Endothelial cell of umbilical vein (primary cell): Measurements from ENCODE around the gene RAB39A.

Experiments used
- EZH2 ChIP-seq: IDR thresholded peaks from 2 replicates; pipeline ENCODE4 v1.6.1; 2012; ENCODE audit warnings: borderline replicate concordance, low read depth, mild to moderate bottlenecking, moderate library complexity, low read length, inconsistent platforms; ENCODE audit not compliant: severe bottlenecking
- FOS ChIP-seq: IDR thresholded peaks from 2 replicates; pipeline ENCODE4 v1.6.1; 2011; ENCODE audit warnings: mild to moderate bottlenecking, low read length, moderate library complexity, borderline replicate concordance; ENCODE audit not compliant: insufficient read depth
- GATA2 ChIP-seq: IDR thresholded peaks from 2 replicates; pipeline ENCODE4 v1.7.0; 2011; ENCODE audit warnings: low read depth, mild to moderate bottlenecking, moderate library complexity, mixed read lengths, low read length; ENCODE audit not compliant: insufficient read length, insufficient read depth
- JUN ChIP-seq: IDR thresholded peaks from 2 replicates; pipeline ENCODE4 v1.6.1; 2011; ENCODE audit warnings: borderline replicate concordance, low read depth; ENCODE audit not compliant: insufficient read length, insufficient read depth
- MYC ChIP-seq: IDR thresholded peaks from one replicate; pipeline ENCODE4 v1.6.1; 2011; ENCODE audit warnings: mild to moderate bottlenecking, low read depth, low read length
- POLR2A ChIP-seq: IDR thresholded peaks from 2 replicates; pipeline ENCODE4 v1.6.1; 2012; ENCODE audit warnings: low read depth, mild to moderate bottlenecking, control low read depth, low read length
- POLR2AphosphoS5 ChIP-seq: IDR thresholded peaks from 2 replicates; pipeline ENCODE4 v1.6.1; 2012; ENCODE audit warnings: low read depth, mild to moderate bottlenecking, control low read depth, low read length, moderate library complexity; ENCODE audit not compliant: insufficient read depth
- TF ChIP-seq, protein P1 (sequence below), 2 donors: IDR thresholded peaks; 1 replicate in 1 of 2; 2 replicates in 1 of 2; pipeline ENCODE4 v1.5.1; 2011; ENCODE audit warnings: low read length in 2 of 2, mild to moderate bottlenecking in 2 of 2, moderate library complexity in 2 of 2, control low read depth in 1 of 2, inconsistent platforms in 1 of 2, low read depth in 1 of 2; ENCODE audit not compliant: insufficient read depth in 1 of 2; ENCODE audit errors: extremely low read depth in 1 of 2
- TF ChIP-seq, protein P2 (sequence below): IDR thresholded peaks from 2 replicates; pipeline ENCODE4 v1.6.1; 2011; ENCODE audit not compliant: insufficient read depth, insufficient read length

DNA sequence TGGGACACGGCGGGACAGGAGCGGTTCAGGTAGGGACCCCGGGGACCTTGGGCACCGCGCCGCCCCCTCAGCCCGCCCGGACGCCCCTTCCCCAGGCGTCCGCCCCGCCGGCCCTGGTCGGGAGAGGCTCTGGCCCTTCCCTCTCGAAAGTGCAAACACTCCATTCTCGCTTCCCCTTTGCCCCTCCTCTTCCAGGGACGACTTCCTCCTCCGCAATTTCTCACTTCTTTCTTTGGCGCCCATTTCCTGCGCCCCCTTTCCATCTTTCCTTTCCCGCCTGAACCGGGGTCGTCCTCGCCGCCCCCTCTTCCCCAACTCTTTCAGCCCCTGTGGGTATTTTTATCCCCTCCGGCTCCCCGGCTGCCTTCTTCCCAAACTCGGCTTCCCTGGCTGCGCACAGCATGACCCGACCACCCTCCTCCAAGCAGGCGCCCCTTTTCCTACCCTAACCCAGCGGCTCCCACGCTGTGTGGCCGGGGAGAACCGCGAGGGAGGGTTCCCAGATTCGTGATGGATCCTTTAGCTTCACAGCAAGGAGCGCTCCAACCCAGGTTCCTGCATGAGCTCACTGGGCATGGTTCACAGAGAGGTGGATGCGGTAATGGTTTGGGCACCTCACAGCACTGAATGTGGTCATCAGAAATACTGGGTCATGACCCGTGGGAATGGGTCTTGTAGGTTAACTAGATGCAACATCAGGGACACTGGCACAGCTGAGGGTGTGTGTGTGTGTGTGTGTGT lies 689 bp downstream of the RAB39A start:
- TF ChIP-seq, protein P1, sequence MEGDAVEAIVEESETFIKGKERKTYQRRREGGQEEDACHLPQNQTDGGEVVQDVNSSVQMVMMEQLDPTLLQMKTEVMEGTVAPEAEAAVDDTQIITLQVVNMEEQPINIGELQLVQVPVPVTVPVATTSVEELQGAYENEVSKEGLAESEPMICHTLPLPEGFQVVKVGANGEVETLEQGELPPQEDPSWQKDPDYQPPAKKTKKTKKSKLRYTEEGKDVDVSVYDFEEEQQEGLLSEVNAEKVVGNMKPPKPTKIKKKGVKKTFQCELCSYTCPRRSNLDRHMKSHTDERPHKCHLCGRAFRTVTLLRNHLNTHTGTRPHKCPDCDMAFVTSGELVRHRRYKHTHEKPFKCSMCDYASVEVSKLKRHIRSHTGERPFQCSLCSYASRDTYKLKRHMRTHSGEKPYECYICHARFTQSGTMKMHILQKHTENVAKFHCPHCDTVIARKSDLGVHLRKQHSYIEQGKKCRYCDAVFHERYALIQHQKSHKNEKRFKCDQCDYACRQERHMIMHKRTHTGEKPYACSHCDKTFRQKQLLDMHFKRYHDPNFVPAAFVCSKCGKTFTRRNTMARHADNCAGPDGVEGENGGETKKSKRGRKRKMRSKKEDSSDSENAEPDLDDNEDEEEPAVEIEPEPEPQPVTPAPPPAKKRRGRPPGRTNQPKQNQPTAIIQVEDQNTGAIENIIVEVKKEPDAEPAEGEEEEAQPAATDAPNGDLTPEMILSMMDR (IDR thresholded peaks at IDR 0.05; ENCODE audit: extremely low read depth in 1 of 2, insufficient read depth in 1 of 2, low read depth in 1 of 2, low read length in 2 of 2), result no peak
- TF ChIP-seq POLR2A (no peak), FOS (no peak), EZH2 (no peak), POLR2AphosphoS5 (no peak), MYC (no peak), JUN (no peak), GATA2 (no peak)
- TF ChIP-seq, protein P2, sequence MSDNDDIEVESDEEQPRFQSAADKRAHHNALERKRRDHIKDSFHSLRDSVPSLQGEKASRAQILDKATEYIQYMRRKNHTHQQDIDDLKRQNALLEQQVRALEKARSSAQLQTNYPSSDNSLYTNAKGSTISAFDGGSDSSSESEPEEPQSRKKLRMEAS, result no peak
